ENCODE data around the gene GPR162.

- TF ChIP-seq CTCF (conservative IDR thresholded peaks at IDR 0.05; ENCODE audit: low read length) (no peak), EZH2phosphoT487 (IDR thresholded peaks at IDR 0.05; ENCODE audit: borderline replicate concordance, low read depth, low read length) (no peak)
These were observed 3.4 kb upstream of the GPR162 start for GRCh38 chr12:6818222-6818621.
